Measurements from ENCODE around the gene ACSF3. TPM values are rescaled to one million over a fixed set of nuclear protein-coding genes. Genes with fewer than 3 reads are reported as not detected.
"Not testable (repeated sequence)": the region's sequence is repeated elsewhere in the genome, so short reads cannot be mapped to it uniquely, and the experiment has no call there.

ACSF3 gene
- total and polyA plus RNA-seq, 2 experiments from 2014 or later = 20.7 to 28.0 TPM

GRCh38 chr16:89164847-89165680 is 71.4 kb downstream of the ACSF3 start:
- Histone ChIP-seq H3K4me1 (ENCODE audit: insufficient read depth) (peaks cover 4% of the 10 kb centered on the region), H3K9me2 (replicated peaks; ENCODE audit: insufficient read depth) (no peaks in the 10 kb centered on the region), H3K27ac (no peak overlapping the region), H3K27me3 (no peaks in the 10 kb centered on the region), H3K9me3 (ENCODE audit: low read depth) (no peaks in the 10 kb centered on the region), H3K4me2 (no peak overlapping the region), H4K20me1 (ENCODE audit: insufficient read depth, poor library complexity, severe bottlenecking) (no peaks in the 10 kb centered on the region), H2AFZ (no peak overlapping the region), H3K4me3 (no peak overlapping the region), H3K79me2 (no peaks in the 10 kb centered on the region), H3K36me3 (replicated peaks; ENCODE audit: insufficient read depth, low read depth) (no peaks in the 10 kb centered on the region)
- DNase-seq (ENCODE audit: low spot score) = no peak
- WGBS (ENCODE audit: low lambda C conversion rate, missing lambda C conversion rate) = 90% methylated on average over 12 of the region's 20 CpGs
- TF ChIP-seq EZH2 (IDR thresholded peaks at IDR 0.05; ENCODE audit: borderline replicate concordance) (no peak), EZH2phosphoT487 (IDR thresholded peaks at IDR 0.05; ENCODE audit: low read depth, severe bottlenecking, unreplicated experiment) (no peak), CTCF (IDR thresholded peaks at IDR 0.05; ENCODE audit: poor library complexity) (no peak)

GRCh38 chr16:89165681-89165979 is 72.0 kb downstream of the ACSF3 start:
- WGBS (ENCODE audit: low lambda C conversion rate, missing lambda C conversion rate) = 88% methylated on average over 9 of the region's 10 CpGs
- H3K4me2 ChIP-seq; H3K4me1 ChIP-seq (ENCODE audit: insufficient read depth); H2AFZ ChIP-seq; H3K27me3 ChIP-seq; H4K20me1 ChIP-seq (ENCODE audit: insufficient read depth, poor library complexity, severe bottlenecking); H3K9me3 ChIP-seq (ENCODE audit: low read depth); H3K36me3 ChIP-seq (replicated peaks; ENCODE audit: insufficient read depth, low read depth); H3K27ac ChIP-seq; H3K79me2 ChIP-seq; DNase-seq (ENCODE audit: low spot score); H3K4me3 ChIP-seq; H3K9me2 ChIP-seq (replicated peaks; ENCODE audit: insufficient read depth): not testable (repeated sequence)

GRCh38 chr16:89166696-89167424 is 73.2 kb downstream of the ACSF3 start:
- no peaks in the 10 kb centered on the region for H3K36me3 ChIP-seq (replicated peaks; ENCODE audit: insufficient read depth, low read depth)
- peaks cover 12% of the 10 kb centered on the region for H3K4me1 ChIP-seq (ENCODE audit: insufficient read depth)
- peak overlapping the region; percentile 66 for H3K4me2 ChIP-seq
- no peaks in the 10 kb centered on the region for H4K20me1 ChIP-seq (ENCODE audit: insufficient read depth, poor library complexity, severe bottlenecking)
- peak overlapping the region; percentile 56 for H2AFZ ChIP-seq
- DNase-seq (ENCODE audit: low spot score) = no peak
- no peaks in the 10 kb centered on the region for H3K27me3 ChIP-seq
- no peak for TF ChIP-seq EZH2 (IDR thresholded peaks at IDR 0.05; ENCODE audit: borderline replicate concordance)
- no peak for TF ChIP-seq CTCF (IDR thresholded peaks at IDR 0.05; ENCODE audit: poor library complexity)
- TF ChIP-seq EZH2phosphoT487 (IDR thresholded peaks at IDR 0.05; ENCODE audit: low read depth, severe bottlenecking, unreplicated experiment) = no peak
- H3K79me2 ChIP-seq = no peaks in the 10 kb centered on the region
- WGBS (ENCODE audit: low lambda C conversion rate, missing lambda C conversion rate) = 72% methylated on average over 8 of the region's 18 CpGs
- H3K4me3 ChIP-seq = no peak overlapping the region
- no peaks in the 10 kb centered on the region for H3K9me3 ChIP-seq (ENCODE audit: low read depth)
- no peaks in the 10 kb centered on the region for H3K9me2 ChIP-seq (replicated peaks; ENCODE audit: insufficient read depth)
- no peak overlapping the region for H3K27ac ChIP-seq

GRCh38 chr16:89167425-89167941 is 73.8 kb downstream of the ACSF3 start:
- Histone ChIP-seq H3K9me2 (replicated peaks; ENCODE audit: insufficient read depth) (no peaks in the 10 kb centered on the region), H3K27me3 (no peaks in the 10 kb centered on the region), H3K4me1 (ENCODE audit: insufficient read depth) (peaks cover 12% of the 10 kb centered on the region), H3K36me3 (replicated peaks; ENCODE audit: insufficient read depth, low read depth) (no peaks in the 10 kb centered on the region), H4K20me1 (ENCODE audit: insufficient read depth, poor library complexity, severe bottlenecking) (no peaks in the 10 kb centered on the region), H3K4me2 (peak overlapping the region; percentile 66), H3K4me3 (no peak overlapping the region), H3K9me3 (ENCODE audit: low read depth) (no peaks in the 10 kb centered on the region), H3K79me2 (no peaks in the 10 kb centered on the region), H2AFZ (peak overlapping the region; percentile 56), H3K27ac (no peak overlapping the region)
- TF ChIP-seq CTCF (IDR thresholded peaks at IDR 0.05; ENCODE audit: poor library complexity) (peak; percentile 71), EZH2 (IDR thresholded peaks at IDR 0.05; ENCODE audit: borderline replicate concordance) (no peak), EZH2phosphoT487 (IDR thresholded peaks at IDR 0.05; ENCODE audit: low read depth, severe bottlenecking, unreplicated experiment) (no peak)
- peak; percentile 94 for DNase-seq (ENCODE audit: low spot score)
- 14% methylated on average over 11 of the region's 18 CpGs for WGBS (ENCODE audit: low lambda C conversion rate, missing lambda C conversion rate)

All from hepatocyte (in vitro differentiated cells).